Erythroblast (primary cell): Measurements from ENCODE around the gene TUBA4A.

Source experiments
- GATA1 ChIP-seq: IDR thresholded peaks from 2 replicates; pipeline ENCODE4 v1.6.1; 2011; ENCODE audit warnings: low read depth, mild to moderate bottlenecking, control low read depth, low read length, moderate library complexity
- POLR2A ChIP-seq: IDR thresholded peaks from 2 replicates; pipeline ENCODE4 v1.6.1; 2011; ENCODE audit warnings: mild to moderate bottlenecking, low read length

DNA sequence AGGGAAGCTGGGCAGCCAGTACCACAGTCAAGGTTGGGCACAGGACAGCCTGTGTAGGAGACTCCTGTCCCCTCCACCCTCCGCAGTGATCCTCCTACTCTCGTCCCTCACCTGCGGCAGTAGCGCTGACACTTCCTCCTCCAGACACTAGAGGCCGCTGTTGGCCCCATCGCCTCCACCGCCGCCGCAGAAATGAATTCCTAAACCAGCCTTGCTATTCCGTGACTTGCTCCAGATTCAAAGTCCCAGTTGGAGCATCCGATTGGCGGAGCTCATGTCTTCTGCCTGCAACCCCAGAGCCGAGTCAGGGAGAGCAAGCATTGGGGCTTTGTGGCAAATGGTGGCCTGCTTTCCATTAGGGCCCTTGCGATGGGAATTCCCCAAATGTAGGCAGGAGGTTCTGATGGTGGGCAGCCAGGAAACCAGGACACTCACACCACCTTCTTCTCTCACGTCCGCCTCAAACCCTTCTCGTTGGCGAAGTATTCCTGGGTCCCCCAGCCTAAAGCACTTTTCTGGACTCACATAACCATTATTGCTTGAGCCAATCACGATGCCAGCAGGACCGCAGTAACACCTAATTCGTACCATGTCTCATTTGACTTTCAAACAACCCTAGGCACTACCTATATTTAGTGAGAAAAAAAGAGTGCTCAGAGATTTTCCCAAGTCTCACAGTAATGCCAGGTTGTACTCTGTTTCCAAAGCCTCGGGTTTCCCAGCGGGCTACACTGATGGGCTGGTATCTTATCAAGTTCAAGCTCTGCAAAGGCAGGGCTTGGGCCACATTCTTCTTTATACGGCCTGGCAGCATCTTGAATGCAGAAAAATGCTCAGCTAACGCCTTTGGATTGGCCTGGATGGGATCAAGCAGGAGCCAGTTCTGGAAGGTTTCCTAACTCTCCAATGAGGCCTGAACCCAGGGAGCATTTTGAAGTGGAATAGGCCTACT, 24.3 kb upstream of the TUBA4A start:
- TF ChIP-seq POLR2A: no peak
- TF ChIP-seq GATA1: no peak
